WTC11 (cell line): ENCODE measurements around the gene RNGTT. TPM values are rescaled to one million over a fixed set of nuclear protein-coding genes. Genes with fewer than 3 reads are reported as not detected.

Experiments
- ATAC-seq: fragments of 200-7000 bp; cut with Tn5 transposase; 2 replicates; pipeline ENCODE4 v1.10.0; 2021; ENCODE audit warnings: mild to moderate bottlenecking, moderate library complexity
- CTCF ChIA-PET: fragments of 300-600 bp; sonication (Branson Sonifier 250); formaldehyde crosslinking; loops from one replicate; lab custom pipeline; 2021; ENCODE audit warnings: antibody characterized with exemption; lab: Charles Lee
- POLR2A ChIA-PET: fragments of 350-600 bp; sonication (Branson Sonifier 250); formaldehyde crosslinking; loops from one replicate; lab custom pipeline; 2021; ENCODE audit warnings: antibody characterized with exemption; lab: Charles Lee
- DNase-seq: peaks from one replicate; pipeline ENCODE4 v3.0.0; 2021; ENCODE audit warnings: low spot score
- H3K27ac Mint-ChIP-seq: 2 replicates; pipeline ENCODE4 v1.8.0; 2021; ENCODE audit warnings: mixed read lengths
- H3K27me3 Mint-ChIP-seq: 2 replicates; pipeline ENCODE4 v1.8.0; 2021; ENCODE audit warnings: low read depth, mild to moderate bottlenecking, moderate library complexity, mixed read lengths
- H3K36me3 Mint-ChIP-seq: 2 replicates; pipeline ENCODE4 v1.8.0; 2021; ENCODE audit warnings: mixed read lengths
- H3K4me1 Mint-ChIP-seq: 2 replicates; pipeline ENCODE4 v1.8.0; 2022; ENCODE audit warnings: mixed read lengths
- H3K4me3 Mint-ChIP-seq: 2 replicates; pipeline ENCODE4 v1.8.0; 2021; ENCODE audit warnings: mild to moderate bottlenecking, moderate library complexity, mixed read lengths
- H3K9me3 Mint-ChIP-seq: 2 replicates; pipeline ENCODE4 v1.8.0; 2021; ENCODE audit warnings: mixed read lengths
- ARID4B ChIP-seq: sonication (generic); formaldehyde crosslinking; IDR thresholded peaks from 2 replicates; pipeline ENCODE4 v1.8.0; 2023; ENCODE audit warnings: missing genetic modification reagents, mild to moderate bottlenecking, borderline replicate concordance
- CREM ChIP-seq: sonication (generic); formaldehyde crosslinking; IDR thresholded peaks from 2 replicates; pipeline ENCODE4 v1.8.1; 2022; ENCODE audit warnings: mild to moderate bottlenecking, missing genetic modification reagents, moderate library complexity
- E2F1 ChIP-seq: sonication (generic); formaldehyde crosslinking; IDR thresholded peaks from 2 replicates; pipeline ENCODE4 v1.8.0; 2022; ENCODE audit warnings: mild to moderate bottlenecking, missing genetic modification reagents
- EMX1 ChIP-seq: fragments of 250-450 bp; sonication (Bioruptor Pico); IDR thresholded peaks from 2 replicates; pipeline ENCODE4 v1.8.0; 2021; ENCODE audit warnings: mild to moderate bottlenecking
- ETV6 ChIP-seq: sonication (generic); formaldehyde crosslinking; IDR thresholded peaks from 2 replicates; pipeline ENCODE4 v1.8.1; 2022; ENCODE audit warnings: mild to moderate bottlenecking, missing genetic modification reagents
- GABPB1 ChIP-seq: sonication (generic); formaldehyde crosslinking; IDR thresholded peaks from 2 replicates; pipeline ENCODE4 v1.8.1; 2023; ENCODE audit warnings: mild to moderate bottlenecking, missing genetic modification reagents
- MAX ChIP-seq: sonication (generic); formaldehyde crosslinking; IDR thresholded peaks from 2 replicates; pipeline ENCODE4 v1.8.0; 2022; ENCODE audit warnings: mild to moderate bottlenecking, missing genetic modification reagents
- PRDM15 ChIP-seq: sonication (generic); formaldehyde crosslinking; IDR thresholded peaks from 2 replicates; pipeline ENCODE4 v1.8.0; 2022; ENCODE audit warnings: missing genetic modification reagents
- PRRX2 ChIP-seq: fragments of 250-450 bp; sonication (Bioruptor Pico); IDR thresholded peaks from 2 replicates; pipeline ENCODE4 v1.8.0; 2021; ENCODE audit warnings: mild to moderate bottlenecking
- RORB ChIP-seq: fragments of 250-450 bp; sonication (Bioruptor Pico); IDR thresholded peaks from 2 replicates; pipeline ENCODE4 v1.9.0; 2021; ENCODE audit warnings: mild to moderate bottlenecking
- TEAD4 ChIP-seq: sonication (generic); formaldehyde crosslinking; IDR thresholded peaks from 2 replicates; pipeline ENCODE4 v1.8.0; 2022; ENCODE audit warnings: mild to moderate bottlenecking, missing genetic modification reagents
- ZBTB21 ChIP-seq: sonication (generic); formaldehyde crosslinking; IDR thresholded peaks from 2 replicates; pipeline ENCODE4 v1.8.1; 2023; ENCODE audit warnings: mild to moderate bottlenecking, missing genetic modification reagents, borderline replicate concordance
- ZNF416 ChIP-seq: fragments of 250-450 bp; sonication (Bioruptor Pico); IDR thresholded peaks from 2 replicates; pipeline ENCODE4 v1.9.0; 2021; ENCODE audit warnings: mild to moderate bottlenecking, inconsistent platforms
- ZNF423 ChIP-seq: fragments of 250-450 bp; sonication (Bioruptor Pico); IDR thresholded peaks from 2 replicates; pipeline ENCODE4 v2.1.2; 2022; ENCODE audit warnings: mild to moderate bottlenecking, moderate library complexity
- ZNF512 ChIP-seq: sonication (generic); formaldehyde crosslinking; IDR thresholded peaks from 2 replicates; pipeline ENCODE4 v1.8.1; 2022; ENCODE audit warnings: missing genetic modification reagents, borderline replicate concordance
- ZNF671 ChIP-seq: fragments of 250-450 bp; sonication (Bioruptor Pico); IDR thresholded peaks from 2 replicates; pipeline ENCODE4 v1.8.0; 2021; ENCODE audit warnings: mild to moderate bottlenecking
- total RNA-seq: library from RNA; stranded (reverse); gene quantifications from 3 replicates; pipeline ENCODE4 v1.2.3, GENCODE V29; 2021
- TF ChIP-seq, protein P1 (sequence below): sonication (generic); formaldehyde crosslinking; IDR thresholded peaks from 2 replicates; pipeline ENCODE4 v1.8.1; 2022; ENCODE audit warnings: low read depth, missing genetic modification reagents, borderline replicate concordance
- TF ChIP-seq, protein P2 (sequence below): sonication (generic); formaldehyde crosslinking; IDR thresholded peaks from 2 replicates; pipeline ENCODE4 v1.8.0; 2023; ENCODE audit warnings: mild to moderate bottlenecking, missing genetic modification reagents
- TF ChIP-seq, protein P3 (sequence below): sonication (generic); formaldehyde crosslinking; IDR thresholded peaks from 2 replicates; pipeline ENCODE4 v1.8.0; 2022; ENCODE audit warnings: mild to moderate bottlenecking, missing genetic modification reagents

Gene RNGTT
- total RNA-seq, 1 experiment from 2014 or later: 20.4 TPM

GRCh38 chr6:88852775-88853174 is 110.6 kb downstream of the RNGTT start (continued):
- TF ChIP-seq ETV6 (CRISPR knock-in tag) (no peak), CREM (CRISPR knock-in tag) (no peak), ZNF512 (CRISPR knock-in tag) (no peak), ZNF671 (CRISPR knock-in tag) (no peak)

GRCh38 chr6:88852000-88852399 is 111.4 kb downstream of the RNGTT start:
- Mint-ChIP-seq H3K9me3 (no peaks in the 10 kb centered on the region), H3K27me3 (no peaks in the 10 kb centered on the region), H3K27ac (no peak overlapping the region), H3K4me3 (no peak overlapping the region), H3K36me3 (no peaks in the 10 kb centered on the region), H3K4me1 (no peaks in the 10 kb centered on the region)
- no peak for TF ChIP-seq E2F1 (CRISPR knock-in tag)
- TF ChIP-seq EMX1: no peak
- no peak for TF ChIP-seq PRDM15 (CRISPR knock-in tag)
- no peak for TF ChIP-seq GABPB1 (CRISPR knock-in tag)
- ChIA-PET POLR2A (no interaction called here), CTCF (no interaction called here)
- ATAC-seq: no peak
- DNase-seq: no peak

GRCh38 chr6:88848870-88849269 is 114.5 kb downstream of the RNGTT start:
- ChIA-PET CTCF (no interaction called here), POLR2A (no interaction called here)
- H3K27me3 Mint-ChIP-seq: no peaks in the 10 kb centered on the region
- no peaks in the 10 kb centered on the region for H3K36me3 Mint-ChIP-seq
- no peaks in the 10 kb centered on the region for H3K9me3 Mint-ChIP-seq
- H3K4me3 Mint-ChIP-seq: no peak overlapping the region
- H3K27ac Mint-ChIP-seq: no peak overlapping the region
- ATAC-seq: no peak
- DNase-seq: no peak
- H3K4me1 Mint-ChIP-seq: peaks cover 6% of the 10 kb centered on the region
- TF ChIP-seq, protein P1, sequence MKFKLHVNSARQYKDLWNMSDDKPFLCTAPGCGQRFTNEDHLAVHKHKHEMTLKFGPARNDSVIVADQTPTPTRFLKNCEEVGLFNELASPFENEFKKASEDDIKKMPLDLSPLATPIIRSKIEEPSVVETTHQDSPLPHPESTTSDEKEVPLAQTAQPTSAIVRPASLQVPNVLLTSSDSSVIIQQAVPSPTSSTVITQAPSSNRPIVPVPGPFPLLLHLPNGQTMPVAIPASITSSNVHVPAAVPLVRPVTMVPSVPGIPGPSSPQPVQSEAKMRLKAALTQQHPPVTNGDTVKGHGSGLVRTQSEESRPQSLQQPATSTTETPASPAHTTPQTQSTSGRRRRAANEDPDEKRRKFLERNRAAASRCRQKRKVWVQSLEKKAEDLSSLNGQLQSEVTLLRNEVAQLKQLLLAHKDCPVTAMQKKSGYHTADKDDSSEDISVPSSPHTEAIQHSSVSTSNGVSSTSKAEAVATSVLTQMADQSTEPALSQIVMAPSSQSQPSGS: no peak
- TF ChIP-seq, protein P2, sequence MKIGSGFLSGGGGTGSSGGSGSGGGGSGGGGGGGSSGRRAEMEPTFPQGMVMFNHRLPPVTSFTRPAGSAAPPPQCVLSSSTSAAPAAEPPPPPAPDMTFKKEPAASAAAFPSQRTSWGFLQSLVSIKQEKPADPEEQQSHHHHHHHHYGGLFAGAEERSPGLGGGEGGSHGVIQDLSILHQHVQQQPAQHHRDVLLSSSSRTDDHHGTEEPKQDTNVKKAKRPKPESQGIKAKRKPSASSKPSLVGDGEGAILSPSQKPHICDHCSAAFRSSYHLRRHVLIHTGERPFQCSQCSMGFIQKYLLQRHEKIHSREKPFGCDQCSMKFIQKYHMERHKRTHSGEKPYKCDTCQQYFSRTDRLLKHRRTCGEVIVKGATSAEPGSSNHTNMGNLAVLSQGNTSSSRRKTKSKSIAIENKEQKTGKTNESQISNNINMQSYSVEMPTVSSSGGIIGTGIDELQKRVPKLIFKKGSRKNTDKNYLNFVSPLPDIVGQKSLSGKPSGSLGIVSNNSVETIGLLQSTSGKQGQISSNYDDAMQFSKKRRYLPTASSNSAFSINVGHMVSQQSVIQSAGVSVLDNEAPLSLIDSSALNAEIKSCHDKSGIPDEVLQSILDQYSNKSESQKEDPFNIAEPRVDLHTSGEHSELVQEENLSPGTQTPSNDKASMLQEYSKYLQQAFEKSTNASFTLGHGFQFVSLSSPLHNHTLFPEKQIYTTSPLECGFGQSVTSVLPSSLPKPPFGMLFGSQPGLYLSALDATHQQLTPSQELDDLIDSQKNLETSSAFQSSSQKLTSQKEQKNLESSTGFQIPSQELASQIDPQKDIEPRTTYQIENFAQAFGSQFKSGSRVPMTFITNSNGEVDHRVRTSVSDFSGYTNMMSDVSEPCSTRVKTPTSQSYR (CRISPR knock-in tag): no peak
- no peak for TF ChIP-seq ZNF423 (CRISPR knock-in tag)
- TF ChIP-seq ARID4B (CRISPR knock-in tag): no peak
- TF ChIP-seq PRRX2: no peak
- no peak for TF ChIP-seq TEAD4 (CRISPR knock-in tag)
- no peak for TF ChIP-seq ZBTB21
- TF ChIP-seq, protein P3, sequence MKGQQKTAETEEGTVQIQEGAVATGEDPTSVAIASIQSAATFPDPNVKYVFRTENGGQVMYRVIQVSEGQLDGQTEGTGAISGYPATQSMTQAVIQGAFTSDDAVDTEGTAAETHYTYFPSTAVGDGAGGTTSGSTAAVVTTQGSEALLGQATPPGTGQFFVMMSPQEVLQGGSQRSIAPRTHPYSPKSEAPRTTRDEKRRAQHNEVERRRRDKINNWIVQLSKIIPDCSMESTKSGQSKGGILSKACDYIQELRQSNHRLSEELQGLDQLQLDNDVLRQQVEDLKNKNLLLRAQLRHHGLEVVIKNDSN (CRISPR knock-in tag): no peak
- no peak for TF ChIP-seq RORB (CRISPR knock-in tag)
- no peak for TF ChIP-seq ZNF416 (CRISPR knock-in tag)
- TF ChIP-seq MAX (CRISPR knock-in tag): no peak
